Cardiac septum (tissue), 1 donor: Measurements from ENCODE around the gene EXO1. TPM values are rescaled to one million over a fixed set of nuclear protein-coding genes. Genes with fewer than 3 reads are reported as not detected.
"Not testable (repeated sequence)": the region's sequence is repeated elsewhere in the genome, so short reads cannot be mapped to it uniquely, and the experiment has no call there.

Experiments used
- DNase-seq: peaks from one replicate; pipeline ENCODE4 v3.0.0-alpha.2; 2020; ENCODE audit warnings: low spot score
- intact Hi-C: fragments of 100-400 bp; cut with DNase I; formaldehyde crosslinking; loops from one replicate; pipeline ENCODE4 v1.14.0; 2022
- total RNA-seq: library from RNA; stranded (reverse); fragmentation: NEBNext Ultra II Directional; extraction: Animal tissue kit (Norgen Biotek cat#: 25700); gene quantifications from one replicate; pipeline ENCODE4 v1.2.1, GENCODE V29; 2021
- donor health status: DM: no; HTN: no; CAD: no.

EXO1 gene
- total RNA-seq, 1 donor from 2014 or later = 0.40 TPM

DNA sequence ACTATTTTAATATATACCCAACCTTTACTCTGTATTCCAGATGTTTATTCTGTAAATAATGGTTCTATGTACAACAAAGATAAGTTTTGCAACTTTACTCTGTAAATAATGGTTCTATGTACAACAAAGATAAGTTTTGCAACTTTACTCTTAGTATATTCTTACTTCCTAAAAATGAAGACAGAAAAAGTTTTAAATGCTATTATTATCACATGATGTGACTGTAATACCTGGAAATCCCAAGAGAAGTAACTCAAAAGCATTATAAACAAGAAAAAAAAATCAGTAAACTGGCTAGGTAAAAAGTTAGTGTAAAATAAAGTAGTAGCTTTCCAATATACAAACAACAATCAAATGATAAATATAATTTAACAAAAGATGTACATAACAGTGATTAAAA lies 18.5 kb upstream of the EXO1 start:
- intact Hi-C loops = no loop called here
- DNase-seq = no peak

DNA sequence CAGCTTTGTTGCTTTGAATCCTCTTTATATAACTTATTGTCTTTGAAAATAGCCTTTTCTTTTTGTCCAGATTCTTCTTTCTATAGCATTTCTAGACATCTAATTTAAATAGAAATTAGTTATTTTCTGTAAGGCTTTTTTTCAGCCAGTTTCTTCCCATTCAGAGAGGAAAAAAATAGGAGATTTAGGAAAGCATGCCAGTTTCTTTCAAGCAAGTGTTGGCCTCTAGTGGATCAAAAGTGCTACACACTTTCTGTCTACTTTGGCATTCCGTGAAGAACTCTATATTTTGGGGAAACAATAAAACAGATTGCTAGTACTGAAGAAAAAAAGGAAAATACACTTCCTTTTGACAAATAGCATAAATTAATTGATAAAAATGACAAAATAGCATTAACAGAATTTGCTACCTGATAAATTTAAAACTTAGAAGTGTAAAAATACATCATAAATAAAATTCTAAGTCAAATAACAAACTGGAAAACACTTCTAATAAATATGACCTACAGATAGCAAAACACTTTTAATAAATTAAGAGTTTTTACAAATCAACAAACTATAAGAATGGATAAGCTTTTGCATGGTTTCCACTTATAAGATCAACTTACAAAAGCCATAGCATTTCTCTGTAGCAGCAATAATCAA lies 13.1 kb upstream of the EXO1 start:
- intact Hi-C loops = loop anchor here (5.0 kb wide), 1 partner anchor 223 kb away; no protein-coding TSS in a partner anchor
- DNase-seq = no peak

DNA sequence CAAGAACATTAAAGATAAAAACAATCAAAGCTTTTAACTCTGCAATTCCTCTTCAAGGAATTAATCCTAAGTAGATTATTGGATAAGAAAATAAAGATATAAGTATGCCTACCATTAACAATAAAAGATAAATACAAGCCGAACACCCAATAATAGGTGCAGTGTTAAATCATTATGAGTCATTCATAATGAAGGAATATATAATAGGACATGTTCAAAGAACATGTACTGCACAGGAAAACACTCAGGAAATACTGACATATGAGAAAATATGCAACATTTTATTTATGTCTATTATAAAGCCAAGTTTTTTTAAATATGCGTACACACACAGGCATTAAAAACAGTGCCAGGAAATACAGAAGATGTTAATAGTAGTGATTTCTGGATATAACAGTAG lies 11.1 kb upstream of the EXO1 start:
- intact Hi-C loops = loop anchor here (5.0 kb wide), 1 partner anchor 225 kb away; no protein-coding TSS in a partner anchor
- no peak for DNase-seq

DNA sequence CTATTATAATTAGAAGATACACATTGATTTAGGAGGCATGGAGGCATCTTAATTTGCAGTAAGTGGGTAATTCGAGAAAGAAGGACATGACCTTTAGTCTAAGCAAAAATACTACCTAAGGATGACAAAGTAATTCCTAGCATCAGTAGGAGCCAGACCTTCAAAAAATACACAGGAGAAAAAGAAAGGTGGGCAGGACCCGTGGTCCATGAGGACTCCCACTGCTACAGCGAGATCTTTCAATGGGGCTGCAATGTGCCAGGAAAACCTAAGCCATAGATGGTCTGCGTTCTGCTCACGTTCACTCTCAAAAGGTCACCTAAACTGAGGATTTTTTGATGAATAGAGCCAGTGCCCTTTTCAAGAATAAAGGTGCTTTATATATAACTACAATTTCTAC lies 10.6 kb upstream of the EXO1 start:
- no peak for DNase-seq
- intact Hi-C loops = loop anchor here (5.0 kb wide), 1 partner anchor 225 kb away; no protein-coding TSS in a partner anchor

DNA sequence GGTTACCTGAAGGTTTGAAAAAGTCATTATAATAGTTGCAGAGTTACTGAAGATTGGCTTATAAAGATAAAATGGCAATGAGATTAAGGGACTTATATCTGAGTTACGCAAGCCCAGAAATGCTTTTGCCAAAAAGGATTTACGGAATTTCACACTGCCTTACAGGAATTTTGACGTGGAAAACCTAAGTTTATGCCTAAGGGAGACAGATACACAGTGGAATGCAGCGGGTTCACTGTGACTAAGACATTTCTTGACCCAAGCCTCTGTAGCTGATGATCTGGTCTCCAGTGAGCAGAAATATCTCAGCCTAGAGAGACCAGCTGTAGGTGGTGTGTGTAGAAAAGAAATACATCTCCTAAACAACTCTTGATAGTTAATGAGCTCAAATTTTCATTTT lies 10.1 kb upstream of the EXO1 start:
- intact Hi-C loops = loop anchor here (5.0 kb wide), 1 partner anchor 226 kb away; no protein-coding TSS in a partner anchor
- no peak for DNase-seq

DNA sequence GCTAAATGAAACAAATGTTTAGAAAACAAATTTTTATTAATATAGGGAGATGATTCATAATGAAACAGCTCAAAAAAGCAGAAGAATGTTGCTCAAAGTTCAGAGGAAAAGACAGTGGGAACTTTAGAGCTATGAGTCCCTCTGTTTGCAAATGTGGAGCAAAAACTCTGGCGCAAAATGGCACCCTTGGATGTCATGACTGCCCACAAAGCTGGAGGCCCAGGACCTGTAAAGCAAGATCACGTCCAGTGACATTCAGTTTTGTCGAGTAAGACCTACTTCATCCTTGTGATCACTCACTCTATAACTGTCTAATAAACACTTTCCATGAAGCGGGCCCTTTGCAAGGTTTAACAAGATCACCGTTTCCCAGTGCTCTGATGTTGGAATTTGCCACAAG lies 9.1 kb upstream of the EXO1 start:
- intact Hi-C loops = loop anchor here (5.0 kb wide), 1 partner anchor 227 kb away; no protein-coding TSS in a partner anchor
- no peak for DNase-seq

DNA sequence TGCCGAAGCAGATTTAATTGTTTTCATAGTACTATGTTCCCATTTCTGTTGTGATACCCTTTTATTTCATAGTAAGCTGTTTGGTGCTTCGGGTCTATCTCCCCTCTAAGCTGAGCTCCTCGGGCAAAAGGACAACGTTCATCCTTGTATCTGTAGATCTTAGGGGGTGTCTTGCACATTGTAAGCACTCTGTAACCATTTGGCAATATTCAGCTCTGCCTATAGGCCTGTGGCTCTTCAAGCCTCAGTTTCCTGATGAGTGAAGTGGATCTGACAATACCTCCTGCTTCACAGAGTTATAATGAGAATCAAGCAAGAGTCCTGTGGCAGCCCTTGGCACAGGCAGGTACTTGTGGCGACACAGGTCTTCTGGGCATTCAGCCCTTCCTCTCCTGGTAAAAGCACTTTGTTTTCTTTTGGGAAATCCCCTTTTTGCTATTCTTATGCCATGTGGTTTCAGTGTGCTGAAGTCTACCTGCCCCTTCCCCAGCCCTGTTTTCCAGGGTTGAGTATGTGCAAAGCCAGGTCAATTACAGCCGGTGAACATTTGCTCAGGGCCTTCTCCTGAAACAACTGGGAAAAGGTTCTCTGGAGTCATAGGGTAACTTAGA lies 8.5 kb upstream of the EXO1 start:
- intact Hi-C loops = loop anchor here (5.0 kb wide), 1 partner anchor 227 kb away; no protein-coding TSS in a partner anchor
- no peak for DNase-seq

DNA sequence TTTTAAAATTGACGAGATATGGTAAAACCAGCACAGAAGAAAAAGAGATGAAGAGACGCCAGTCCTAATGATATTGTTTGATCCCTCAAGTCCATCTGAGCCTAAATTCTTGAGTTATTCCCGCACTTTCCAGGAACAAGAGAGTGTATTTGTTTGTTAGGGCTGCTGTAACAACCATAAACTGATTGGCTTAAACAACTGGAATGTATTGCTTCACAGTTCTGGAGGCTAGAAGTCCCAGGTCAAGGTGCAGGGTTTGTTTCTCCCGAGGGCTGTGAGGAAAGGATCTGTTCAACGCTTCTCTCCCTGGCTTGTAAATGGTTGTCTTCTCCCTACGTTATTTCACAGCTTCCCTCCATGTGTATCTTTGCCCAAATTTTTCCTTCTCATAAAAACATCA lies 7.8 kb upstream of the EXO1 start:
- no peak for DNase-seq
- intact Hi-C loops = loop anchor here (10.0 kb wide), 1 partner anchor 205 kb away; no protein-coding TSS in a partner anchor

DNA sequence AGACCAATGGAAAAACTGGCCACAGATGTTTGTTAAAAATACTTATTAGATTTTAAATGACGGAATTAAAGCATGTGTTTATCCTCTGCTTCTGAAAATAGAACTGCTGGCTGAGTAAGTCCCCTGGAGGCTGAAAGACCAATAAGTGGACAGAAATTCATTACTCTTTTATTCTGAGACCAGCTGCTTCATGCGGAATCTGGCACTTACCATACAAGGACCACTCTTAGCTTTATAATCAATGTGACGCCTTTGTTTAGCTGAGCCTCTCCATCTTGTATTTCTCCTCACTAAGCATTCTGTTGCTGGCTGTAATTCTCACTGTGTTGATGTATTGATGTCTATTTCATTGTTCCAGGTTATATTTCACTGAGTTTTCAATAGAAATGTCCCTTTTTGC lies 6.3 kb upstream of the EXO1 start:
- no peak for DNase-seq
- intact Hi-C loops = loop anchor here (10.0 kb wide), 1 partner anchor 207 kb away; no protein-coding TSS in a partner anchor

DNA sequence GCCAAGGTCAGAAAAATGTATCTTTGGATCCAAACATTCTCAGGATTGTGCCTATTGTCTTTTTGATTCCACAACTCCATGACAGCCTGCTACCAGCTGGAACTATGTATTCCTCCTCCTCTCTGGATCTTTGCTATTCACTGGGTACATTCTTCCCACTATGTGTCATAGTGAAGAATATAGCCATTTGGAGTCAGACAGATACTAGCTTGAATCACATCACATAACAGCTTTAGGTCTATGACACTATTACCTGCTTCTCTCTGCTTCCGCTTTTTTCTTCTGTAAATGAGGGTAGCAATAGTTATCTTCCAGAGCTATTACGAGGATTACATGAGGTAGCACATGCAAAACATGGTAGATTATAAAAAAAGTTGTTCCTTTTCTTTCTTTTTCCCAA lies 5.4 kb upstream of the EXO1 start:
- DNase-seq = no peak
- intact Hi-C loops = loop anchor here (10.0 kb wide), 1 partner anchor 208 kb away; no protein-coding TSS in a partner anchor

DNA sequence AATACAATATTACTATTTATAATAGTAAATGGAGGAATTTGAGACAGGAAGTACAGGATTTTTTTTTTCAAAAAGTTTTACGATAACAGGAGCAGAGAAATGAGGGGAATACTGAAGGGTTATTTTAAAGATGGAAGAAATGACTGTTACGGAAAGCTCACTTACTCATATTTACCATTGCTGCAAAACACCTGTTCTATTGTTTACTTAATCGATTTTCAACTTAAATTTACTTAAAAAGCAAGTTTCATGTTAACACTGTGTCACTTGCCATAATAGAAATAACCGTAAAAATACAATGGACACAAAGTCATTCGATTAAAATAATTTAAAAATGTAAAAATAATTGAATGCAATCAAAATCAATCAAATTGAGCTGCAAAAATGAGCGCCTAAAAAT lies 3.4 kb upstream of the EXO1 start:
- intact Hi-C loops = loop anchor here (10.0 kb wide), 1 partner anchor 210 kb away; no protein-coding TSS in a partner anchor
- no peak for DNase-seq

DNA sequence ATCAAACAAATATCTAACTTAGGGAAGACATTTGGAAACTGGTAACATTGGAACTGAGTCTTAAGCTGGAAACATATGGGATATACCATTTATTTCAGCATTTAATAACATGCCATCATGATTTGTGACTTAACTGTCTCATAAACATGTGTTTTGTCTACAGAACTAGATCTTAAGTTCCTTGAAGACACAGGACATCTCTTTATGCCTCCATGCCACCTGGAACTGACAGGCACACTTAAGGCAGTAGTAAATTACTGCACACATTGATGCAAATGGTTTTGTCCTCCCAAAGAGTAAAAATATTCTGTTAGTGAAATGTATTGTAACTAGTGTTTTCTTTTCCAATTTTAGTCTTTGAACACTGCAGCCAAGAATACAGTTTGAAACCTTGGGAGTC lies 1.6 kb upstream of the EXO1 start:
- no peak for DNase-seq
- intact Hi-C loops = loop anchor here (5.0 to 10.0 kb wide), 2 partner anchors 212 to 324 kb away; no protein-coding TSS in a partner anchor

DNA sequence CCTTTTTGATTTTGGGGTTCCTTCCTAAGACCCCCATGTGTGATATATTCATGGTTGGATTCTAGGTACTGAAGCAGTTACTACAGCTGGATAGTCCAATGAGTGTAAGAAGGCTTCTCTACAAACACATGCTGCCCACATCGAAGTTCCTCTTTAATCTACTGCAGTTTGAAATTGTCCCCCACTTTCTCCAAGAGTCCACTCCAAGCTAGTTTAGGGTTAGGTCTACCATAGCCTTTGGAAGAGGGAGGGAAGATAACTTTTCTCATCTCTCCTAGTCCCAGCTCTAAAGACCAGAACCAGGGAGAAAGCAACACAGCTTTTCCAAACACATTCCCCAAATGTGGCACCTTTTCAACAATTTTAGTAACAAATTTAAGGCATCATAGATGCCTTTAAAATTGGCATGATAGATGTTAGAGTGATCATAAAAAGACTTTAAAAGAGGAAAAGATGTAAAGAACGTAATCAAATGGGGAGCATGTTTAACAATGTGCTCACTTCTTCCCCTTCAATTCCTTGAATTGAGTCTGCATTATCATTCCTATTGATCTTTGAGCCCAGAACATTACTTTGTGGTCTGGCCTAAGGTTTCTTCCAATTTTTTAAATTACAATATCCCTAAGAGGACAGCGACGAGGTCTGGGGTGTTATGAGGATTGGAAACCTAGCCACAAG lies 1.0 kb upstream of the EXO1 start:
- intact Hi-C loops = loop anchor here (5.0 to 10.0 kb wide), 2 partner anchors 212 to 325 kb away; no protein-coding TSS in a partner anchor
- DNase-seq = no peak

DNA sequence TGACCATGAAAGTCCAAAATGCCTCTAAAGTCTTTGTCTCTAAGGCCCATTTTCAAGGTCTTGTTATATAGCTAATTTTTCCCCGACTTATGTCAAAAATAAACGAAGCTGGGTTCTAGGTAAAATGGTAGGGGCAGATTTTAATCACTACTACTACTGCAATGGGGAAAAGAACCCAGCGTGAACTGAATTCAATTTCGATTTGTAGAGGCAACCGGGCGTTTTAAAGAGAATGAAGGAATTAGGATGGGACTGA lies 536 bp upstream of the EXO1 start:
- intact Hi-C loops = loop anchor here (5.0 to 10.0 kb wide), 2 partner anchors 213 to 325 kb away; no protein-coding TSS in a partner anchor
- DNase-seq = no peak

DNA sequence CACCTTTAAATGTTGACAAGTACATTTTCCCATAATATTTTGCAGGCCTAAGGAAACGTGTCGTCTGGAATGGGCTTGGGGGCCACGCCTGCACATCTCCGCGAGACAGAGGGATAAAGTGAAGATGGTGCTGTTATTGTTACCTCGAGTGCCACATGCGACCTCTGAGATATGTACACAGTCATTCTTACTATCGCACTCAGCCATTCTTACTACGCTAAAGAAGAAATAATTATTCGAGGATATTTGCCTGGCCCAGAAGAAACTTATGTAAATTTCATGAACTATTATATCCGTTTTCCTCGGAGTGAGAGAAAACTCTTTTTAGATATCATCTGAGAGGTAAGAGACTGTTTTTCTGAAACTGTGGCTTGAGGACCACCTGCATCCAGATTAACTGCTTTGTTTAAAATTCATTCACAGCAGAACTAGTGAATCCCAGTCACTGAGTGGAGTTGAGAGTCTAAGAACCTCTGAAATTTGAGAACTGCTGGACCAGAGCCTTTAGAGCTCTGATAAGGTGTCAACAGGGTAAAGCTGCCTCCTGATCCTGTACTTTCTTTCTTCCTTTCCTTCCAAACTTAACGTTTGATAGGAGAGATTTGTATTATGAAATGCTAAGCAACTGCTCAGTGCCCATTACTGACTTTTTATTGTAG lies 811 bp downstream of the EXO1 start:
- no peak for DNase-seq
- intact Hi-C loops = loop anchor here (5.0 to 10.0 kb wide), 2 partner anchors 214 to 327 kb away; no protein-coding TSS in a partner anchor

DNA sequence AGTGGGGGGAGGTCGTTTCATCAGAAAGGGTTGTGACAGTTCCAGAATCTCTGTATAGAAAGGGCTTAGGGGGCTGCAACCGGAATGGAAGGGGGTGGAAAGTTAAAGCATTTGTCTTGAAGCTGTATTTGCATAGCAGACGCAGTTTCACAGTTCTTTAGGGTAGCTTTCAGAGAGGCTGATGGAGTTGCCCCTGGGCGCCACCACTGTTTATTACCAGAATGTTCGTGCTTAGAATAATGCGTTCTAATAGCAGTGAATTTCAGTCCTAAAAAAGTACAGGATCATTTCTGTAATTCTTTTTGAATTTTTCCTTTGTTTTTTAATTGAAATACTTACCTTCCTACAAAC lies 1.3 kb downstream of the EXO1 start:
- no peak for DNase-seq
- intact Hi-C loops = loop anchor here (5.0 to 10.0 kb wide), 2 partner anchors 215 to 327 kb away; no protein-coding TSS in a partner anchor

DNA sequence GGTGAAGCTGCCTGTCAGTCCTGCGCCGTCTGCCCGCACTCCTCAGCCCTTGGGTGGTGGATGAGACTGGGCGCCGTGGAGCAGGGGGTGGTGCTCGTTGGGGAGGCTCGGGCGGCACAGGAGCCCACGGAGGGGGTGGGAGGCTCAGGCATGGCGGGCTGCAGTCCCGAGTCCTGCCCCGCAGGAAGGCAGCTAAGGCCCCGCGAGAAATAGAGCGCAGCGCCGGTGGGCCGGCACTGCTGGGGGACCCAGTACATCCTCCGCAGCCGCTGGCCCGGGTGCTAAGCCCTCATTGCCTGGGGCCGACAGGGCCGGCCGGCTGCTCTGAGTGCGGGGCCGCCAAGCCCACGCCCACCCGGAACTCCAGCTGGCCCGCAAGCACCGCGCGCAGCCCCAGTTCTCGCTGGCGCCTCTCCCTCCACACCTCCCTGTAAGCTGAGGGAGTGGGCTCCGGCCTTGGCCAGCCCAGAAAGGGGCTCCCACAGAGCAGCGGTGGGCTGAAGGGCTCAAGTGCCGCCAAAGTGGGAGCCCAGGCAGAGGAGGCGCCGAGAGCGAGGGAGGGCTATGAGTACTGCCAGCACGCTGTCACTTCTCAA lies 7.6 kb downstream of the EXO1 start:
- intact Hi-C loops, DNase-seq: not testable (repeated sequence)

DNA sequence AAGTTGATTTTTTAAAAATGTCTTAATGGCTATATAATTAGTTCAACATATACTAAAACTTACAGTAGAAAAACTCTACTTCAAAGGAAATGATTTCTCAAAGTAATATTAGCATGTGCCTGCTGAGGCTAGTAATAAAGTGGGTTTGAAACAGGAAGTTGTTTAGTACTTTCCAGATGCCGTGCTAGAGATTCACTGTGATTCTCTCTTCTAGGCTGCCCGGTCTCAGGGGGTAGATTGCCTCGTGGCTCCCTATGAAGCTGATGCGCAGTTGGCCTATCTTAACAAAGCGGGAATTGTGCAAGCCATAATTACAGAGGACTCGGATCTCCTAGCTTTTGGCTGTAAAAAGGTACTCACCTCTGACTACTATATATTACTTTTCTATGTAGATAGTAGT lies 9.1 kb downstream of the EXO1 start:
- intact Hi-C loops = no loop called here
- DNase-seq = no peak

DNA sequence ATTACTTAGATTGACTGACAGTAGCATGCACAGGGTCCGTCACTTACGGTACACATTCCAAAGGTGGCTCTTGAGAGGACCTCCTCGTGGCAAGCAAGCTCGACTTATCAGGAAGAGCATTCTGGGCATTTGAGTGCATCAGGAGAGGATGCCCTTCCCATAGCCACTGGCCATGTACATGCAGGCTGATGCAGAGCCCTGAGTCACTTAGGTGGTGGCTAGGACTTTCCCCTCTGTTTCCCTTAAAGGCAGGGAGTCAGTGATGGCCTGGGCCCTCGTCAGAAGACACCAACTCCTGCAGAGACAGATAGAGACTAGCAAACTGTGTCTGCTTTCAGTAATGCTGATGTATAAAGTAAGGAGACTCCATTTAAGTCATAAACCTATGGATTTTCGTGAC lies 12.9 kb downstream of the EXO1 start:
- no peak for DNase-seq
- intact Hi-C loops = no loop called here

DNA sequence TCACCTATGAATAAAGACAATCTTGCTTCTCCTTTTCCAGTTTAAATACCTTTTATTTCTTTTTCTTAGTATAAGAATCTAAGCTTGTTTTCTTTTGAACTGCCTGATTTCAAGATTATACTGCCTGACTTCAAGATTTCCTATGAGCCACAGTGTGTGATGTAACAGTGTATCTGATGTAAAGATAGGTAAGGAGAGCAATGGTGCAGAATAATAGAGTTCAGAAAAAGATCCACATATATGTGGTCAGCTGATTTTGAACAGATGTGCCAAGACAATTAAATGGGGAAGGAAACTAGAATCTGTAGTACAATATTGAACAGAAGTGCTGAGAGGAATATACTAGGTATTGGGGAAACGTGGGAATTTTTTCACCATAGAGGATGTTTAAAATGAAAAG lies 21.0 kb downstream of the EXO1 start:
- DNase-seq = no peak
- intact Hi-C loops = no loop called here
